DND-41 (cell line): ENCODE data around the gene CFAP157.

Source experiments
- ATAC-seq: fragments of 200-7000 bp; cut with Tn5 transposase; 3 replicates; pipeline ENCODE4 v1.9.1; 2021; ENCODE audit warnings: low read depth; ENCODE audit not compliant: insufficient read depth
- DNase-seq: peaks from one replicate; pipeline ENCODE4 v3.0.0-alpha.2; 2020
- H2AFZ ChIP-seq: 2 replicates; pipeline ENCODE4 v1.6.0; 2012; ENCODE audit warnings: low read depth, low read length
- H3K27ac ChIP-seq: 2 replicates; pipeline ENCODE4 v1.5.1; 2012; ENCODE audit warnings: low read length, inconsistent platforms
- H3K27me3 ChIP-seq: fragments of 200-600 bp; sonication (generic); 2 replicates; pipeline ENCODE4 v1.6.0; 2012; ENCODE audit warnings: low read length, mild to moderate bottlenecking, inconsistent platforms; ENCODE audit not compliant: insufficient read depth, poor library complexity
- H3K36me3 ChIP-seq: 2 replicates; pipeline ENCODE4 v1.5.1; 2012; ENCODE audit warnings: low read length, inconsistent platforms; ENCODE audit not compliant: insufficient read depth
- H3K4me1 ChIP-seq: 2 replicates; pipeline ENCODE4 v1.5.1; 2012; ENCODE audit warnings: mild to moderate bottlenecking, low read length; ENCODE audit not compliant: insufficient read depth
- H3K4me2 ChIP-seq: 2 replicates; pipeline ENCODE4 v1.6.0; 2012; ENCODE audit warnings: mild to moderate bottlenecking, moderate library complexity, low read length, inconsistent platforms; ENCODE audit not compliant: insufficient read depth
- H3K4me3 ChIP-seq, 2 experiments: fragments of 200-600 bp in 1 of 2; shearing (Covaris generic) in 1 of 2; 2 replicates each; pipeline ENCODE4 v1.5.1; 2012 to 2016; ENCODE audit warnings: inconsistent platforms in 2 of 2, low read length in 2 of 2, mild to moderate bottlenecking in 2 of 2, low read depth in 1 of 2, moderate library complexity in 1 of 2
- H3K79me2 ChIP-seq: 2 replicates; pipeline ENCODE4 v1.6.0; 2012; ENCODE audit warnings: low read length, inconsistent platforms; ENCODE audit not compliant: insufficient read depth
- H3K9ac ChIP-seq: 2 replicates; pipeline ENCODE4 v1.6.0; 2012; ENCODE audit warnings: low read depth, mild to moderate bottlenecking, inconsistent platforms, low read length, moderate library complexity
- H3K9me3 ChIP-seq: 2 replicates; pipeline ENCODE4 v1.5.1; 2012; ENCODE audit warnings: low read length, moderate library complexity, mild to moderate bottlenecking, inconsistent platforms; ENCODE audit not compliant: insufficient read depth, severe bottlenecking
- H4K20me1 ChIP-seq: 2 replicates; pipeline ENCODE4 v1.6.0; 2012; ENCODE audit warnings: low read length; ENCODE audit not compliant: insufficient read depth
- EZH2 ChIP-seq: IDR thresholded peaks from 3 replicates; pipeline ENCODE4 v1.6.1; 2012; ENCODE audit warnings: borderline replicate concordance, low read depth, mild to moderate bottlenecking, moderate library complexity, low read length, inconsistent platforms; ENCODE audit not compliant: severe bottlenecking
- TF ChIP-seq, protein P1 (sequence below): IDR thresholded peaks from 2 replicates; pipeline ENCODE4 v1.5.1; 2012; ENCODE audit warnings: borderline replicate concordance, low read length, moderate library complexity, mild to moderate bottlenecking; ENCODE audit not compliant: poor library complexity, severe bottlenecking; ENCODE audit errors: extremely low read depth

Gene CFAP157

GRCh38 chr9:127739614-127740330 lies 33.0 kb downstream of the CFAP157 start:
- Histone ChIP-seq H2AFZ (no peak overlapping the region), H3K27ac (no peak overlapping the region), H3K9me3 (no peaks in the 10 kb centered on the region), H3K27me3 (no peaks in the 10 kb centered on the region), H3K4me1 (peaks cover 8% of the 10 kb centered on the region), H3K79me2 (no peaks in the 10 kb centered on the region), H3K4me2 (no peak overlapping the region), H3K9ac (no peak overlapping the region), H3K36me3 (no peaks in the 10 kb centered on the region), H4K20me1 (no peaks in the 10 kb centered on the region), H3K4me3 (no peak overlapping the region)
- TF ChIP-seq, protein P1, sequence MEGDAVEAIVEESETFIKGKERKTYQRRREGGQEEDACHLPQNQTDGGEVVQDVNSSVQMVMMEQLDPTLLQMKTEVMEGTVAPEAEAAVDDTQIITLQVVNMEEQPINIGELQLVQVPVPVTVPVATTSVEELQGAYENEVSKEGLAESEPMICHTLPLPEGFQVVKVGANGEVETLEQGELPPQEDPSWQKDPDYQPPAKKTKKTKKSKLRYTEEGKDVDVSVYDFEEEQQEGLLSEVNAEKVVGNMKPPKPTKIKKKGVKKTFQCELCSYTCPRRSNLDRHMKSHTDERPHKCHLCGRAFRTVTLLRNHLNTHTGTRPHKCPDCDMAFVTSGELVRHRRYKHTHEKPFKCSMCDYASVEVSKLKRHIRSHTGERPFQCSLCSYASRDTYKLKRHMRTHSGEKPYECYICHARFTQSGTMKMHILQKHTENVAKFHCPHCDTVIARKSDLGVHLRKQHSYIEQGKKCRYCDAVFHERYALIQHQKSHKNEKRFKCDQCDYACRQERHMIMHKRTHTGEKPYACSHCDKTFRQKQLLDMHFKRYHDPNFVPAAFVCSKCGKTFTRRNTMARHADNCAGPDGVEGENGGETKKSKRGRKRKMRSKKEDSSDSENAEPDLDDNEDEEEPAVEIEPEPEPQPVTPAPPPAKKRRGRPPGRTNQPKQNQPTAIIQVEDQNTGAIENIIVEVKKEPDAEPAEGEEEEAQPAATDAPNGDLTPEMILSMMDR = no peak
- DNase-seq (no peak), ATAC-seq (no peak)

- no peak for TF ChIP-seq EZH2
- TF ChIP-seq, protein P1 = no peak
- DNase-seq = no peak
- H3K27me3 ChIP-seq = no peaks in the 10 kb centered on the region
- no peak for ATAC-seq
- H3K36me3 ChIP-seq = no peaks in the 10 kb centered on the region
- H3K9me3 ChIP-seq = no peaks in the 10 kb centered on the region
- no peaks in the 10 kb centered on the region for H4K20me1 ChIP-seq
- no peak overlapping the region for H3K4me2 ChIP-seq
- no peaks in the 10 kb centered on the region for H3K79me2 ChIP-seq
- H3K4me1 ChIP-seq = no peaks in the 10 kb centered on the region
- H3K9ac ChIP-seq = no peak overlapping the region
- H3K4me3 ChIP-seq = no peak overlapping the region
- no peak overlapping the region for H3K27ac ChIP-seq
- no peak overlapping the region for H2AFZ ChIP-seq
These were observed 35.1 kb downstream of the CFAP157 start for GRCh38 chr9:127741831-127742434.

DNA sequence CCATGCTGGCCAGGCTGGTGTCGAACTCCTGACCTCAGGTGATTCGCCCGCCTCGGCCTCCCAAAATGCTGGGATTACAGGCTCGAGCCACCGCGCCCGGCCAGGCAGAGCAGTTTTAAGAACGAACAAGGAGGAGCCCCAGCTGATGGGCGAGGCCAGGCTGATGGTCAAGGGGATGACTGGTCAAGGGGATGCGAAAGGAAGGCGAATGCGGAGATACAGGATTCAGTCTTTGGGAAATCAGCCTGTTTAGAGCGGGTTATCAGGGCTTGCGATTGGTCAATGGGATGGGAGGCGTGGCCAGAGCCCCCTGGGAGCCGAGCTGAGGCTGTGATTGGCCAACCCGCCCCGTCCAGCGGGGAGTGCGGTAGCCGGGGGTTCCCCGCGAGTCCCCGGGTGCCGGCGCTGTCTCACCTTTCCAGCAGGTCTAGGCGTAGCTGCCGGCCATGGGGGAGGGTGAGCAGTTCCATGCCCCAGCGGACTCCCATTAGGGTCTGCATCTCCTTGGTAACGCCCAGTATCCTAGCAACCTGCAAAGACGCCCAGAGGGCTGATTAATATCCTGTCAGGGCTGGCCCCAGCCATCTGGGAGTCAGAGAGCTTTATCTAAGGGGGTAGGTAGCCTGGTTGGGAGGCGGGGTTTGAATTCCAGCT lies 35.8 kb downstream of the CFAP157 start:
- Histone ChIP-seq H3K4me3 (no peak overlapping the region), H3K27me3 (no peaks in the 10 kb centered on the region), H3K79me2 (no peaks in the 10 kb centered on the region), H3K4me1 (no peaks in the 10 kb centered on the region), H3K27ac (no peak overlapping the region), H3K36me3 (no peaks in the 10 kb centered on the region), H3K4me2 (no peak overlapping the region), H3K9ac (no peak overlapping the region), H3K9me3 (no peaks in the 10 kb centered on the region), H2AFZ (no peak overlapping the region), H4K20me1 (no peaks in the 10 kb centered on the region)
- ATAC-seq (no peak), DNase-seq (no peak)
- TF ChIP-seq, protein P1 = no peak
- TF ChIP-seq EZH2 = no peak
